ENCODE results near the gene PTPN13.

DNA sequence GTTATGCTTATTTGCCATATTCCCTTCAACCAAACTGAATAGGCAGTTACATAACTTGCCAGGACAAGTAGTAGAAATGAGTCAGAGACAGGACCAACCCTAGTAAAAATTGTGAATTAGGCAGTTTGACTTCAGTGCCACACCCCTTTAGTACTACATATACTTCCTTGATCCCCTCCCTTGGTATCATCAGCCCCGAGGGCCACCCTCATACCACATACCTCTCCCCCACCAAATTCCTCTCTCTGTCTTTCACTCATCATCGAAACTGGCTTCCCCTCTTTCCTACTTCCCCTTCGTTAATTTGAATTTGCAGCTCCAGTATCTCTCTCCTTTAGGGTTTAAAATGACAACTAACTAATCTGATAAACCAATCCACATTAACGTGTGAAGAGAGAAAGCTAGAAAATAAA lies 7.9 kb upstream of the PTPN13 start:
- TF ChIP-seq POLR2A (IDR thresholded peaks at IDR 0.05) (no peak), POLR2AphosphoS5 (IDR thresholded peaks at IDR 0.05) (no peak)
- TF ChIP-seq, protein P1, sequence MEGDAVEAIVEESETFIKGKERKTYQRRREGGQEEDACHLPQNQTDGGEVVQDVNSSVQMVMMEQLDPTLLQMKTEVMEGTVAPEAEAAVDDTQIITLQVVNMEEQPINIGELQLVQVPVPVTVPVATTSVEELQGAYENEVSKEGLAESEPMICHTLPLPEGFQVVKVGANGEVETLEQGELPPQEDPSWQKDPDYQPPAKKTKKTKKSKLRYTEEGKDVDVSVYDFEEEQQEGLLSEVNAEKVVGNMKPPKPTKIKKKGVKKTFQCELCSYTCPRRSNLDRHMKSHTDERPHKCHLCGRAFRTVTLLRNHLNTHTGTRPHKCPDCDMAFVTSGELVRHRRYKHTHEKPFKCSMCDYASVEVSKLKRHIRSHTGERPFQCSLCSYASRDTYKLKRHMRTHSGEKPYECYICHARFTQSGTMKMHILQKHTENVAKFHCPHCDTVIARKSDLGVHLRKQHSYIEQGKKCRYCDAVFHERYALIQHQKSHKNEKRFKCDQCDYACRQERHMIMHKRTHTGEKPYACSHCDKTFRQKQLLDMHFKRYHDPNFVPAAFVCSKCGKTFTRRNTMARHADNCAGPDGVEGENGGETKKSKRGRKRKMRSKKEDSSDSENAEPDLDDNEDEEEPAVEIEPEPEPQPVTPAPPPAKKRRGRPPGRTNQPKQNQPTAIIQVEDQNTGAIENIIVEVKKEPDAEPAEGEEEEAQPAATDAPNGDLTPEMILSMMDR (IDR thresholded peaks at IDR 0.05): no peak
